ENCODE measurements around the gene RASA1. TPM values are rescaled to one million over a fixed set of nuclear protein-coding genes. Genes with fewer than 3 reads are reported as not detected.

Gene RASA1
- total and polyA plus RNA-seq, 2 experiments from 2014 or later, result 32.1 to 67.8 TPM

- TF ChIP-seq EZH2phosphoT487 (IDR thresholded peaks at IDR 0.05; ENCODE audit: insufficient read depth, low read depth) (no peak), EZH2 (IDR thresholded peaks at IDR 0.05; ENCODE audit: insufficient read depth, poor library complexity, severe bottlenecking) (no peak)
- DNase-seq, result no peak
- Histone ChIP-seq H3K4me3 (peak overlapping the region; percentile 15; the same call in 1 of the 2 replicates), H3K79me2 (ENCODE audit: insufficient read depth) (peaks cover 52% of the 10 kb centered on the region), H3K27ac (peak overlapping the region; percentile 92), H4K20me1 (ENCODE audit: insufficient read depth) (no peaks in the 10 kb centered on the region), H2AFZ (no peak overlapping the region), H3K9ac (peak overlapping the region; percentile 63), H3K4me2 (ENCODE audit: unreplicated experiment) (peak overlapping the region; percentile 71), H3K4me1 (ENCODE audit: insufficient read depth) (peaks cover 58% of the 10 kb centered on the region), H3F3A (ENCODE audit: insufficient read depth) (peaks cover 85% of the 10 kb centered on the region), H3K36me3 (ENCODE audit: low read depth) (peaks cover 61% of the 10 kb centered on the region), H3K27me3 (replicated peaks; ENCODE audit: insufficient read depth) (no peaks in the 10 kb centered on the region), H3K9me2 (ENCODE audit: insufficient read depth) (no peaks in the 10 kb centered on the region), H3K9me3 (ENCODE audit: low read depth) (no peaks in the 10 kb centered on the region)
- WGBS, 2 experiments (ENCODE audit: low coverage in 1 of 2, low lambda C conversion rate in 2 of 2, missing lambda C conversion rate in 2 of 2), result 4 to 7% methylated on average over 4 of the region's 4 CpGs
- in situ Hi-C loops (cut with MboI), result no loop called here
Observed at GRCh38 chr5:87392801-87393200, 125.1 kb downstream of the RASA1 start.

GRCh38 chr5:87393331-87393730 is 125.6 kb downstream of the RASA1 start:
- Histone ChIP-seq H3K9me3 (ENCODE audit: low read depth) (no peaks in the 10 kb centered on the region), H3K4me3 (peak overlapping the region; percentile 17), H3K4me2 (ENCODE audit: unreplicated experiment) (peak overlapping the region; percentile 71), H3F3A (ENCODE audit: insufficient read depth) (peaks cover 85% of the 10 kb centered on the region), H3K27ac (peak overlapping the region; percentile 92), H3K27me3 (replicated peaks; ENCODE audit: insufficient read depth) (no peaks in the 10 kb centered on the region), H2AFZ (no peak overlapping the region), H3K9ac (peak overlapping the region; percentile 63), H3K79me2 (ENCODE audit: insufficient read depth) (peaks cover 48% of the 10 kb centered on the region), H4K20me1 (ENCODE audit: insufficient read depth) (no peaks in the 10 kb centered on the region), H3K4me1 (ENCODE audit: insufficient read depth) (peaks cover 55% of the 10 kb centered on the region), H3K36me3 (ENCODE audit: low read depth) (peaks cover 62% of the 10 kb centered on the region), H3K9me2 (ENCODE audit: insufficient read depth) (no peaks in the 10 kb centered on the region)
- in situ Hi-C loops (cut with MboI), result no loop called here
- TF ChIP-seq EZH2phosphoT487 (IDR thresholded peaks at IDR 0.05; ENCODE audit: insufficient read depth, low read depth), result no peak
- TF ChIP-seq EZH2 (IDR thresholded peaks at IDR 0.05; ENCODE audit: insufficient read depth, poor library complexity, severe bottlenecking), result no peak
- WGBS, 2 experiments (ENCODE audit: low coverage in 1 of 2, low lambda C conversion rate in 2 of 2, missing lambda C conversion rate in 2 of 2), result 1 to 2% methylated on average over 2 of the region's 2 CpGs
- DNase-seq, result peak; percentile 87

DNA sequence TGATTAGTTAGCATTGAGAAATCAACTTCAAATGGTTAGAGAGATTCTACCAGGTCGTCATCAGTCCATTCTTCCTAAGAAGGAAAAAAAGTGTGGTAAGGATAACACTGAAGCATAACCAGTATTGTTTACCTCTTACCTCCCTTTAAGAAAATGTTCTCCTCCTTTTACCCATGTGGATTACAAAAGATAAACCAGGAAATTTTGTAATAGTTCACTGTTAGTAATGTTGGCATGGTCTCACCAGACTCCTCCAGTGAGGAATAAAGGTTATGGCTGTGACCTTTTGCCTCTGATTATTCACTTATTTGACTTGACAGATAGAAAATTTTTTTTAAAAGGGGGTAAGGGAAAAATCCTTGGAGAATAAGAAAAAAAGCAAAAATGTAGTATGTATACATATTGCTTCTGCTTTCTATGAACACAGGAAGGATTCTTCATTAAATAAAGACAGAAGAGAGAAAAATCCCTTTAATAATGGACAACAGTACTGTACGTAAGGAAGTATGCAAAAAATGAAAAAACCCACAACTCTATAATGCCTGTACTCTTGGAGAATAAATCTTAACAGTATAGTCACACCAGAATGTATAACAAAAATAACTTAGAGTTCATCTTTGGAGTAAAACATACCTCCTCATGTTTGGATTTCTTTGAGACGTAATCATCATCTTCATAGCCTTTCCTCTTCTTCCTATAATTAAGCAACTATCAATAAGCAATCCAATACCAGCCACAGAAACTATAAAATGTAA is 126.9 kb downstream of the RASA1 start:
- Histone ChIP-seq H3K9me3 (ENCODE audit: low read depth) (no peaks in the 10 kb centered on the region), H3F3A (ENCODE audit: insufficient read depth) (peaks cover 87% of the 10 kb centered on the region), H4K20me1 (ENCODE audit: insufficient read depth) (no peaks in the 10 kb centered on the region), H3K4me1 (ENCODE audit: insufficient read depth) (peaks cover 54% of the 10 kb centered on the region), H3K27me3 (replicated peaks; ENCODE audit: insufficient read depth) (no peaks in the 10 kb centered on the region), H3K4me2 (ENCODE audit: unreplicated experiment) (peak overlapping the region; percentile 71), H3K79me2 (ENCODE audit: insufficient read depth) (peaks cover 41% of the 10 kb centered on the region), H3K9me2 (ENCODE audit: insufficient read depth) (no peaks in the 10 kb centered on the region), H3K9ac (peak overlapping the region; percentile 39), H3K27ac (peak overlapping the region; percentile 92), H3K4me3 (no peak overlapping the region), H3K36me3 (ENCODE audit: low read depth) (peaks cover 63% of the 10 kb centered on the region), H2AFZ (no peak overlapping the region)
- peak; percentile 76 for DNase-seq
- TF ChIP-seq EZH2phosphoT487 (IDR thresholded peaks at IDR 0.05; ENCODE audit: insufficient read depth, low read depth), result no peak
- no peak for TF ChIP-seq EZH2 (IDR thresholded peaks at IDR 0.05; ENCODE audit: insufficient read depth, poor library complexity, severe bottlenecking)
- in situ Hi-C loops (cut with MboI), result no loop called here
- WGBS, 2 experiments (ENCODE audit: low coverage in 1 of 2, low lambda C conversion rate in 2 of 2, missing lambda C conversion rate in 2 of 2), result 62 to 63% methylated on average over 3 of the region's 3 CpGs

GRCh38 chr5:87398981-87399614 is 131.4 kb downstream of the RASA1 start:
- Histone ChIP-seq H2AFZ (no peak overlapping the region), H3K9me3 (ENCODE audit: low read depth) (no peaks in the 10 kb centered on the region), H3K27ac (no peak overlapping the region), H3K4me1 (ENCODE audit: insufficient read depth) (peaks cover 19% of the 10 kb centered on the region), H3K9ac (no peak overlapping the region), H3K4me2 (ENCODE audit: unreplicated experiment) (no peak overlapping the region), H3K27me3 (replicated peaks; ENCODE audit: insufficient read depth) (no peaks in the 10 kb centered on the region), H3K9me2 (ENCODE audit: insufficient read depth) (no peaks in the 10 kb centered on the region), H3F3A (ENCODE audit: insufficient read depth) (peaks cover 90% of the 10 kb centered on the region), H4K20me1 (ENCODE audit: insufficient read depth) (no peaks in the 10 kb centered on the region), H3K4me3 (no peak overlapping the region), H3K36me3 (ENCODE audit: low read depth) (peaks cover 63% of the 10 kb centered on the region), H3K79me2 (ENCODE audit: insufficient read depth) (peaks cover 39% of the 10 kb centered on the region)
- no peak for TF ChIP-seq EZH2phosphoT487 (IDR thresholded peaks at IDR 0.05; ENCODE audit: insufficient read depth, low read depth)
- TF ChIP-seq EZH2 (IDR thresholded peaks at IDR 0.05; ENCODE audit: insufficient read depth, poor library complexity, severe bottlenecking), result no peak
- WGBS, 2 experiments (ENCODE audit: low coverage in 1 of 2, low lambda C conversion rate in 2 of 2, missing lambda C conversion rate in 2 of 2), result 88 to 89% methylated on average over 5 of the region's 5 CpGs
- no peak for DNase-seq
- in situ Hi-C loops (cut with MboI), result no loop called here
